Colonic mucosa (tissue), 4 donors: ENCODE measurements around the gene PTPRM. TPM values are rescaled to one million over a fixed set of nuclear protein-coding genes. Genes with fewer than 3 reads are reported as not detected.

Source experiments
- DNase-seq: peaks from one replicate; pipeline ENCODE4 v3.0.0-alpha.2; 2020
- H3K27ac ChIP-seq: fragments of 200-600 bp; one replicate; pipeline ENCODE4 v1.8.0; 2021
- H3K27me3 ChIP-seq: fragments of 200-600 bp; one replicate; pipeline ENCODE4 v1.8.0; 2021
- H3K36me3 ChIP-seq: fragments of 200-600 bp; one replicate; pipeline ENCODE4 v1.8.0; 2021
- H3K4me1 ChIP-seq: fragments of 200-600 bp; one replicate; pipeline ENCODE4 v1.8.0; 2021; ENCODE audit warnings: mild to moderate bottlenecking
- H3K4me3 ChIP-seq: fragments of 200-600 bp; one replicate; pipeline ENCODE4 v1.8.0; 2021
- H3K9ac ChIP-seq, 2 donors: one replicate each; pipeline ENCODE4 v1.7.0; 2013; ENCODE audit warnings: control low read depth in 2 of 2, low read depth in 2 of 2, low read length in 2 of 2
- H3K9me3 ChIP-seq: fragments of 200-600 bp; one replicate; pipeline ENCODE4 v1.8.0; 2021
- CTCF ChIP-seq: fragments of 200-600 bp; IDR thresholded peaks from one replicate; pipeline ENCODE4 v1.8.0; 2022; ENCODE audit warnings: antibody characterized with exemption, mild to moderate bottlenecking
- intact Hi-C: fragments of 100-400 bp; cut with DNase I; formaldehyde crosslinking; loops from one replicate; pipeline ENCODE4 v1.14.1; 2022
- total RNA-seq, 2 donors: library from RNA; stranded (reverse); fragmentation: NEBNext Ultra II Directional in 1 of 2; extraction: Animal tissue kit (Norgen Biotek cat#: 25700) in 1 of 2; gene quantifications; one replicate each; pipeline ENCODE4 v1.2.1, GENCODE V29; 2021
- donor health status: healthy.
- donor health status: DM: no; HTN: no; CAD: no.
- donor health status: DM: no; HTN: no; CAD: no.

The PTPRM gene
- total RNA-seq, 2 donors from 2014 or later, result 8.1 to 13.9 TPM

GRCh38 chr18:8229040-8229439 lies 661.9 kb downstream of the PTPRM start:
- no peak overlapping the region for H3K4me3 ChIP-seq
- intact Hi-C loops, result no loop called here
- no peak for TF ChIP-seq CTCF

GRCh38 chr18:8229787-8230186 lies 662.7 kb downstream of the PTPRM start:
- intact Hi-C loops, result no loop called here
- no peak for DNase-seq
- TF ChIP-seq CTCF, result no peak
- Histone ChIP-seq H3K27me3 (no peaks in the 10 kb centered on the region), H3K4me1 (no peaks in the 10 kb centered on the region), H3K4me3 (no peak overlapping the region), H3K9me3 (no peaks in the 10 kb centered on the region), H3K36me3 (no peaks in the 10 kb centered on the region), H3K9ac (no peak overlapping the region), H3K27ac (no peak overlapping the region)

More at GRCh38 chr18:8229040-8229439, 661.9 kb downstream of the PTPRM start:
- Histone ChIP-seq H3K4me1 (no peaks in the 10 kb centered on the region), H3K36me3 (no peaks in the 10 kb centered on the region), H3K27me3 (no peaks in the 10 kb centered on the region), H3K9ac (no peak overlapping the region), H3K27ac (no peak overlapping the region), H3K9me3 (no peaks in the 10 kb centered on the region)
- DNase-seq, result no peak

- H3K27me3 ChIP-seq, result no peaks in the 10 kb centered on the region
- no peak for DNase-seq
- no peak overlapping the region for H3K9ac ChIP-seq
- no peaks in the 10 kb centered on the region for H3K36me3 ChIP-seq
- H3K9me3 ChIP-seq, result no peaks in the 10 kb centered on the region
- no peak overlapping the region for H3K27ac ChIP-seq
- intact Hi-C loops, result no loop called here
- TF ChIP-seq CTCF, result no peak
- no peak overlapping the region for H3K4me3 ChIP-seq
- no peaks in the 10 kb centered on the region for H3K4me1 ChIP-seq
Measured at GRCh38 chr18:8231316-8231715, 664.2 kb downstream of the PTPRM start.

- no peak for TF ChIP-seq CTCF
- intact Hi-C loops, result no loop called here
- Histone ChIP-seq H3K27ac (no peak overlapping the region), H3K9me3 (no peaks in the 10 kb centered on the region), H3K4me1 (no peaks in the 10 kb centered on the region), H3K4me3 (no peak overlapping the region), H3K9ac (no peak overlapping the region), H3K27me3 (no peaks in the 10 kb centered on the region), H3K36me3 (no peaks in the 10 kb centered on the region)
- DNase-seq, result no peak
Measured at GRCh38 chr18:8232791-8233190, 665.7 kb downstream of the PTPRM start.

- Histone ChIP-seq H3K27ac (no peak overlapping the region), H3K4me3 (no peak overlapping the region), H3K27me3 (no peaks in the 10 kb centered on the region), H3K36me3 (no peaks in the 10 kb centered on the region), H3K9ac (no peak overlapping the region), H3K9me3 (no peaks in the 10 kb centered on the region), H3K4me1 (no peaks in the 10 kb centered on the region)
- no peak for TF ChIP-seq CTCF
- intact Hi-C loops, result no loop called here
- DNase-seq, result no peak
Measured at GRCh38 chr18:8235894-8236293, 668.8 kb downstream of the PTPRM start.

- H3K4me3 ChIP-seq, result no peak overlapping the region
- no peaks in the 10 kb centered on the region for H3K36me3 ChIP-seq
- DNase-seq, result no peak
- no peaks in the 10 kb centered on the region for H3K4me1 ChIP-seq
- intact Hi-C loops, result no loop called here
- no peak overlapping the region for H3K27ac ChIP-seq
- H3K27me3 ChIP-seq, result no peaks in the 10 kb centered on the region
- no peak for TF ChIP-seq CTCF
- H3K9me3 ChIP-seq, result no peaks in the 10 kb centered on the region
- no peak overlapping the region for H3K9ac ChIP-seq
Measured at GRCh38 chr18:8238507-8238906, 671.4 kb downstream of the PTPRM start.
